Measurements from ENCODE around the gene MAN2A2. TPM values are rescaled to one million over a fixed set of nuclear protein-coding genes. Genes with fewer than 3 reads are reported as not detected.

The MAN2A2 gene
- total RNA-seq, 1 donor from 2014 or later, result 78.0 TPM

DNA sequence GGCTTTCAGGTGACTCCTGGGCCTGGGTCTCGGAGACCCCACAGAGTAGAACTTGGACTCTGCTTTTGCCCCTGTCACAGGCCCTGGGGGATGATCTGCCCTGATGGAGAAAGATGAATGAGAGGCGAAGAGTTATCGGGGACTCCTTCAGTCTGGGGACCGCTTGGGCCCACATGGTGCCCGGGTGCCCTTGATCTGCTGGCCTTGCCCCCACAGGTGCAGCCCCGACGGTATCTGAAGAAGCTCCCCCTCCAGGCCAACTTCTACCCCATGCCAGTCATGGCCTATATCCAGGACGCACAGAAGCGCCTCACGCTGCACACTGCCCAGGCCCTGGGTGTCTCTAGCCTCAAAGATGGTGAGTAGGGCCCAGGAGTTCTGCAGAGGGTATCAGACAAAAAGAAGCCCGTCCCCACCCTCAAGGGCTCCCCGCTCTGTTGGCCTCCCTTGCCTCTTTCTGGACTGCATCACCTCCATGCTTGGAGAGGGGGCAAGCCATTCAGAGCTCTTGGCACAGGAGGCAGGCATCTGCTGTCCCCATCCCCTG lies 10.4 kb downstream of the MAN2A2 start:
- DNase-seq (ENCODE audit: low read depth, low spot score), result no peak
- Mint-ChIP-seq H3K4me3 (no peak overlapping the region), H3K27ac (ENCODE audit: unreplicated experiment) (no peak overlapping the region), H3K27me3 (ENCODE audit: low read depth) (no peaks in the 10 kb centered on the region), H3K9me3 (no peaks in the 10 kb centered on the region), H3K36me3 (ENCODE audit: low read depth) (peaks cover 2% of the 10 kb centered on the region), H3K4me1 (no peaks in the 10 kb centered on the region)
- no peak for TF ChIP-seq CTCF (conservative IDR thresholded peaks at IDR 0.05)

DNA sequence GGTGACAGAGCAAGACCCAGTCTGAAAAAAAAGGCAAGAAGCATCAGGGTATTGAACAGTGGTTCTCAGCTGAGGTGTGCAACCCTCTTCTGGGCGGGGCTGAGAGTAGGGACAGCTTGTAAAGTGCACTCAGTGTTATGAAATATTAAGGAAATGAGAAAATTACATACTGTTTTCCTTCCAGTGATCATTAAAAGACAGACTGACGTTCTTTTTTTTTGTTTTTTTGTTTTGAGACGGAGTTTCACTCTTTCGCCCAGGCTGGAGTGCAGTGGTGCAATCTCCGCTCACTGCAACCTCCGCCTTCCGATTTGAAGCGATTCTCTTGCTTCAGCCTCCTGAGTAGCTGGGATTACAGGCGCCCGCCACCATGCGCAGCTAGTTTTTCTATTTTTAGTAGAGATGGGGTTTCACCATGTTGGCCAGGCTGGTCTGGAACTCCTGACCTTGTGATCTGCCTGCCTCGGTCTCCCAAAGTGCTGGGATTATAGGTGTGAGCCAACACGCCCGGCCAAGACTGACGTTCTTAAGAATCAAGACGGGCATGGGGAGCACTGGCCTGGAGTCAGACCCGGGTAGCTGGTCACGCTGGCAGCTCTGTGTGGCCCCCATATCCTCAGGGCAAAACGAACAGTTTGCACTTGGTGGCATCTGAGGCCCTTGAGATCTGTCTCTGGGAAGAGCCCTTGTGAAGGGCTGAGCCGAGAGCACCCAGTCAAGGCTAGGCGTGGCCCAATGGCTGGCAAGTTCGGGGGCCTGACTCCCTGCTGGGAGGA lies 11.4 kb downstream of the MAN2A2 start:
- no peaks in the 10 kb centered on the region for H3K9me3 Mint-ChIP-seq
- no peak for TF ChIP-seq CTCF (conservative IDR thresholded peaks at IDR 0.05)
- H3K27me3 Mint-ChIP-seq (ENCODE audit: low read depth), result no peaks in the 10 kb centered on the region
- no peak for DNase-seq (ENCODE audit: low read depth, low spot score)
- no peak overlapping the region for H3K4me3 Mint-ChIP-seq
- peaks cover 2% of the 10 kb centered on the region for H3K36me3 Mint-ChIP-seq (ENCODE audit: low read depth)
- H3K4me1 Mint-ChIP-seq, result no peaks in the 10 kb centered on the region
- H3K27ac Mint-ChIP-seq (ENCODE audit: unreplicated experiment), result no peak overlapping the region

GRCh38 chr15:90915216-90915807 lies 12.2 kb downstream of the MAN2A2 start:
- no peaks in the 10 kb centered on the region for H3K27me3 Mint-ChIP-seq (ENCODE audit: low read depth)
- H3K27ac Mint-ChIP-seq (ENCODE audit: unreplicated experiment), result no peak overlapping the region
- H3K9me3 Mint-ChIP-seq, result no peaks in the 10 kb centered on the region
- no peak for DNase-seq (ENCODE audit: low read depth, low spot score)
- peaks cover 6% of the 10 kb centered on the region for H3K36me3 Mint-ChIP-seq (ENCODE audit: low read depth)
- no peaks in the 10 kb centered on the region for H3K4me1 Mint-ChIP-seq
- no peak overlapping the region for H3K4me3 Mint-ChIP-seq
- no peak for TF ChIP-seq CTCF (conservative IDR thresholded peaks at IDR 0.05)

DNA sequence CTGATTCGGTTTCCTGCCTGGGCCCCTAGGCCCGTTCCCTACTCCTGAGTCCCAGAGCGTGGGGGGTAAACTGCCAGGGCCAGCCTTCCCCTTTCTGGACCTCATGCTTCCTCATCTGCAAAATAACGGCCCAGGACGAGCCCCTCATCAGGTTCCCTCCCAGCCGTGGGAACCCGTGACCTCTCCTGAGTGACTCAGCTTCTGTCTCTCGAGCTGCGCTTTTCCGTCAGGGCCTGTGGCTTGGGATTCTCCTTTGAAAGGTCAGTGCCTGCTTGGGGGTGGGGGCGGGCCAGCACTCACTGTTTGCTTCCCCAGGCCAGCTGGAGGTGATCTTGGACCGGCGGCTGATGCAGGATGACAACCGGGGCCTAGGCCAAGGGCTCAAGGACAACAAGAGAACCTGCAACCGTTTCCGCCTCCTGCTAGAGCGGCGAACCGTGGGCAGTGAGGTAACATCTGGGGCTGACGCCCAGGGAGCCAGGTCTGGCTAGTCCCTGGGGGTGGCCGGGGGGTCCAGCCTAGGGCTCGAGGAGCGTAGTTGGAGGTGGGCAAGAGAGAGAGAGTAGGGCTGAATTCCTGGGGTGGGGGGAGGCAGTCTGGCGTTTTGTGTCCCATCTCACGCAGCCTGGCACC lies 12.8 kb downstream of the MAN2A2 start:
- H3K27me3 Mint-ChIP-seq (ENCODE audit: low read depth), result no peaks in the 10 kb centered on the region

More for the DNA sequence above, 12.8 kb downstream of the MAN2A2 start:
- H3K27ac Mint-ChIP-seq (ENCODE audit: unreplicated experiment), result peak overlapping the region; percentile 19
- H3K4me3 Mint-ChIP-seq, result no peak overlapping the region
- H3K9me3 Mint-ChIP-seq, result no peaks in the 10 kb centered on the region
- TF ChIP-seq CTCF (conservative IDR thresholded peaks at IDR 0.05), result no peak
- H3K36me3 Mint-ChIP-seq (ENCODE audit: low read depth), result peaks cover 6% of the 10 kb centered on the region
- DNase-seq (ENCODE audit: low read depth, low spot score), result no peak
- H3K4me1 Mint-ChIP-seq, result no peaks in the 10 kb centered on the region

Measured in neural crest cell (in vitro differentiated cells).